Brain microvascular endothelial cell (primary cell): ENCODE data around the gene MAPK8IP2.

ENCODE experiments used
- DNase-seq: peaks from one replicate; pipeline ENCODE4 v3.0.0-alpha.2; 2020
- H3K27ac ChIP-seq: fragments of 250-450 bp; sonication (Bioruptor Pico); 2 replicates; pipeline ENCODE4 v1.5.1; 2020; ENCODE audit warnings: mild to moderate bottlenecking, moderate library complexity
- H3K27me3 ChIP-seq: fragments of 250-450 bp; sonication (Bioruptor Pico); replicated peaks from 2 replicates; pipeline ENCODE4 v1.5.1; 2020; ENCODE audit warnings: mild to moderate bottlenecking
- H3K36me3 ChIP-seq: fragments of 250-450 bp; sonication (Bioruptor Pico); replicated peaks from 2 replicates; pipeline ENCODE4 v1.5.1; 2020; ENCODE audit warnings: mild to moderate bottlenecking
- H3K4me3 ChIP-seq: 2 replicates; pipeline ENCODE4 v1.5.1; 2011; ENCODE audit warnings: low read depth, mild to moderate bottlenecking, control low read depth, low read length, moderate library complexity
- CTCF ChIP-seq: IDR thresholded peaks from 2 replicates; pipeline ENCODE4 v1.5.1; 2011; ENCODE audit warnings: low read depth, mild to moderate bottlenecking, moderate library complexity, low read length, control low read depth, inconsistent platforms; ENCODE audit errors: missing control alignments
- in situ Hi-C: cut with HindIII; loops from 2 replicates; pipeline ENCODE4 v1.10.0; 2017; ENCODE audit warnings: low sequenced_read_pairs, low pct_ligation_motif_present

Gene MAPK8IP2

GRCh38 chr22:50576806-50577696 is 23.5 kb upstream of the MAPK8IP2 start:
- Histone ChIP-seq H3K27ac (no peak overlapping the region), H3K27me3 (no peaks in the 10 kb centered on the region), H3K4me3 (no peak overlapping the region), H3K36me3 (no peaks in the 10 kb centered on the region)
- in situ Hi-C loops, result no loop called here
- DNase-seq, result no peak
- no peak for TF ChIP-seq CTCF

- no peak overlapping the region for H3K4me3 ChIP-seq
- no peak for TF ChIP-seq CTCF
- in situ Hi-C loops, result no loop called here
- H3K36me3 ChIP-seq, result no peaks in the 10 kb centered on the region
- no peaks in the 10 kb centered on the region for H3K27me3 ChIP-seq
- DNase-seq, result no peak
- H3K27ac ChIP-seq, result no peak overlapping the region
Measured at GRCh38 chr22:50577697-50577986, 23.0 kb upstream of the MAPK8IP2 start.

GRCh38 chr22:50577987-50578775 is 22.4 kb upstream of the MAPK8IP2 start, which contains the start of gene CPT1B:
Gene CPT1B (minus strand): TSS chr22:50578427. CDS start chr22:50577915, 512 bp downstream.
- H3K27me3 ChIP-seq, result no peaks in the 10 kb centered on the region
- no peak within 1 kb of the TSS for H3K27ac ChIP-seq
- no peak for DNase-seq
- H3K36me3 ChIP-seq, result no peaks in the 10 kb centered on the region
- in situ Hi-C loops, result no loop called here
- no peak within 1 kb of the TSS for H3K4me3 ChIP-seq
- peak; percentile 20 for TF ChIP-seq CTCF

GRCh38 chr22:50578776-50579310 is 21.8 kb upstream of the MAPK8IP2 start:
- in situ Hi-C loops, result no loop called here
- H3K36me3 ChIP-seq, result no peaks in the 10 kb centered on the region
- DNase-seq, result no peak
- H3K27me3 ChIP-seq, result no peaks in the 10 kb centered on the region
- H3K4me3 ChIP-seq, result no peak overlapping the region
- TF ChIP-seq CTCF, result no peak
- no peak overlapping the region for H3K27ac ChIP-seq

GRCh38 chr22:50579752-50580151 is 20.8 kb upstream of the MAPK8IP2 start:
- TF ChIP-seq CTCF, result no peak

More at GRCh38 chr22:50579752-50580151, 20.8 kb upstream of the MAPK8IP2 start:
- H3K27me3 ChIP-seq, result no peaks in the 10 kb centered on the region
- H3K27ac ChIP-seq, result no peak overlapping the region
- H3K4me3 ChIP-seq, result no peak overlapping the region
- no peak for DNase-seq
- in situ Hi-C loops, result no loop called here
- H3K36me3 ChIP-seq, result no peaks in the 10 kb centered on the region
